NOMO-1 (cell line): ENCODE measurements around the gene USP37.

Experiments used
- DNase-seq, 2 experiments: peaks; one replicate each; lab custom pipeline; 2025; ENCODE audit not compliant: unreplicated experiment in 2 of 2; lab: John Stamatoyannopoulos, UW

Gene USP37

GRCh38 chr2:218479595-218479994, 88.6 kb downstream of the USP37 start:
- no peak for DNase-seq

- DNase-seq: no peak
These were observed 89.6 kb downstream of the USP37 start for GRCh38 chr2:218478544-218478943.

- DNase-seq: no peak
These were observed 90.9 kb downstream of the USP37 start for GRCh38 chr2:218477247-218477646.

- no peak for DNase-seq
These were observed 91.5 kb downstream of the USP37 start for GRCh38 chr2:218476676-218477075.

- DNase-seq: no peak
These were observed 93.6 kb downstream of the USP37 start for GRCh38 chr2:218474527-218474926.

- peak; percentile 4 to 45 for DNase-seq
These were observed 95.2 kb downstream of the USP37 start for GRCh38 chr2:218472988-218473387.

- DNase-seq: peak; percentile 20 to 68
These were observed 96.2 kb downstream of the USP37 start for GRCh38 chr2:218471982-218472381.

GRCh38 chr2:218471036-218471435, 97.1 kb downstream of the USP37 start:
- DNase-seq: peak; percentile 11 to 20

GRCh38 chr2:218470448-218470847, 97.7 kb downstream of the USP37 start:
- no peak for DNase-seq

- DNase-seq: no peak
These were observed 102.0 kb downstream of the USP37 start for GRCh38 chr2:218465987-218466633.

GRCh38 chr2:218458598-218458997, 109.6 kb downstream of the USP37 start:
- no peak for DNase-seq

- no peak for DNase-seq
These were observed 111.3 kb downstream of the USP37 start for GRCh38 chr2:218456849-218457248.

GRCh38 chr2:218452079-218452478, 116.1 kb downstream of the USP37 start:
- DNase-seq: no peak

GRCh38 chr2:218448934-218449333, 119.2 kb downstream of the USP37 start:
- DNase-seq: no peak

- no peak for DNase-seq
These were observed 121.1 kb downstream of the USP37 start for GRCh38 chr2:218447072-218447471.

GRCh38 chr2:218446547-218446946, 121.6 kb downstream of the USP37 start:
- DNase-seq: no peak

- no peak for DNase-seq
These were observed 122.5 kb downstream of the USP37 start for GRCh38 chr2:218445602-218446001.

GRCh38 chr2:218444692-218445357, 123.3 kb downstream of the USP37 start:
- no peak for DNase-seq

GRCh38 chr2:218438596-218438995, 129.6 kb downstream of the USP37 start:
- DNase-seq: peak; percentile 27 to 57

GRCh38 chr2:218437969-218438368, 130.2 kb downstream of the USP37 start:
- no peak for DNase-seq

- no peak for DNase-seq
These were observed 131.2 kb downstream of the USP37 start for GRCh38 chr2:218436992-218437391.
